Stimulated activated CD8-positive, alpha-beta memory T cell treated with anti-CD3 and anti-CD28 coated beads, Interleukin-2, amount 100 ng/mL, for 1 hour (primary cell): ENCODE results near the gene SAA2.
"Not testable (repeated sequence)": the region's sequence is repeated elsewhere in the genome, so short reads cannot be mapped to it uniquely, and the experiment has no call there.

Experiments used
- DNase-seq, 2 donors: peaks; one replicate each; pipeline ENCODE4 v3.0.0-alpha.2; 2020; ENCODE audit warnings: low read depth in 2 of 2

SAA2 gene

DNA sequence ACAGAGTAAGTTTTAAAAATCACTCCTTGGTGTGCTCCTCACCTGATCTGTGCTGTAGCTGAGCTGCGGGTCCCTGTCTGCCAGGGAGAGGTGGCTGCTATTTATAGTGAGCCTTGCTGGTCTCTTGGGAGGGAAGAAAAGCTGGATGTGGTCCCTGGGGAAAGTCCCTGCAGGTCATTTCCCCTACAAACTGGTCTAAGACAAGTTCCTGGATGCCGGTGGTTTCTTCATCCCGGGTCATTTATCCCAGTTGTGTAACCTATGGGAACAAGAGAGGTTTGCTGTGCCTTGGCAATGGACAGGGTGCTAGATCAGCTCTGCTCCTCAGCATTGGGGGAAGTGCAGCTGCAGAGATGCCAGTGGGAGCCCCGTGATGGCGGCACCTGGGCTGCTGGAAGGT, at the start of gene SAA2:
Gene SAA2, minus strand, starts transcription at position 108 of the 400 bp plus-strand sequence. CDS start 657 bp downstream, outside the sequence.
- DNase-seq = no peak

GRCh38 chr11:18295316-18295715, 46.8 kb upstream of the SAA2 start:
- no peak for DNase-seq

DNA sequence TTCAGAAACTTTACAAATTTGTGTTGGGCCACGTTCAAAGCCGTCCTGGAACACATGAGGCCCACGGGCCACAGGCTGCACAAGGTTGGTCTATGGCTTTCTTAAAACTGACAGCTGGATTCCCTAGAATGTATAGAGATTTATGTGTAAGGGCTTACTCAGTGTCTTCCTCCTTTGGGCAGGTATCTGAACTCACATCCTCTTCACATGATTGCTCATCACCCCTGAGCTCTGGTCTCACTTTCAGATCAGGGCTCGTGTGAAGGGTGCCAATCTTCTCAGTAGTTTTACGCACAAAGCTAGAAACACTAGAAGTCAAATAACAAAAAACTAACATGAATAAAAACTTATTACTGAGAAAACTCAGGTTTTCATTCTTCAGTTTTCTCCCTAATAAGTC, 46.4 kb upstream of the SAA2 start:
- DNase-seq = no peak

DNA sequence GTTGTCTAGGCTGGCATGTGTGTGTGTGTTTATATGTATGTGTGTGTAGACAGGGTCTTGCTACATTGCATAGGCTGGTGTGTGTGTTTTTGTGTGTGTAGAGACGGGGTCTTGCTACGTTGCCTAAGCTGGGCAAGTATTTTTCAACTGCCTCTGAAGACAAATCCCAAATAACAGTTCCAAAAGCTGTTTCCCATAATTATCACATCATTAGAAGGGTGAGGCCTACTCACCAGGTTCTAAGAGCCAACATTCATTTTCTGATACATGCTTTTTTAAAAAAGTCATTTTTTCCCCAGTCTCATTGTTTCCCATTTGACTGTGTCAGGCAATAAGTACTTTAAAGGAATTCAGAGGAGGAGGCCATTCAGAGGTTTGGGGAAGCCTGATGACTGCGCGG, 40.4 kb upstream of the SAA2 start:
- DNase-seq = no peak

DNA sequence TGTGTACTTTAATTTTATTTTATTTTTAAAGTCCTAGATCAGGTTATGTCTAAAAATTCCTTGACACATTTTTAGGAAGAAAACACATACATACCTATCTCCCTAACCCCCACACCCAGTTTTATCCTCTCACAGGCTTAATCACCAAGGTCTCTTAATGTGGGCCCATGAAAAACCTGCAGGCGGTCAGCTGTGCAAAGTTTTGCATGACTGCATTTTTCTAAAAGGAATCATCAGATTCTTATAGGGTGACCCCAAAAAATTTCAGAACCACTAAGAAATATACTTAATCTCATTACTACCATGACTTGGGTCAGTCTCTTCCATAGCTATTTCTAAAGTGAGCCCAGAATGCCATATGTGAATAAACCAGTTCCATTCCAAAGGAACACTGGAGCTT, 37.4 kb upstream of the SAA2 start:
- DNase-seq = no peak

- DNase-seq = no peak
These were observed 34.2 kb upstream of the SAA2 start for GRCh38 chr11:18282626-18283025.

DNA sequence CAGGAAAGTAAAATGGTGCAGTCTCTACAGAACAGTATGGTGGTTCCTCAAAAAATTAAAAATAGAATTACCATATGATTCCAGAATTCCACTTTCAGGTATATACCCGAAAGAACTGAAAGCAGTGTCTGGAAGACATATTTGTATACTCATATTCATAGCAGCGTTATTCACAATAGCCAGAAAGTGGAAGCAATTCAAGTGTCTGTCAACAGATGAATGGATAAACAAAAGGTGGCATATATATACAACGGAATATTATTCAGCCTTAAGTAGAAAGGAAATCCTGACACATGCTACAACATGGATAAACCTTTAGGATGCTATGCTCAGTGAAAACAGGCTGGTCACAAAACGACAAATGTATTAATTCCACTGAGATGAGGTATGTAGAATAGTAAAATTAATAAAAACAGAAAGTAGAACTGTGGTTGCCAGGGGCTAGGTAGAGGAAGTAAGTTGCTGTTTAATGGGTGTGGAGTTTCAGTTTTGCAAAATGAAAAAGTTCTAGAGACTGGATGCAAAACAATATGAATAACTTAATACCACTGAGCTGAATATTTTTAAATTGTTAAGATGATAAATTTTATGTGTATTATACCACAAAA, 32.1 kb upstream of the SAA2 start:
- no peak for DNase-seq

DNA sequence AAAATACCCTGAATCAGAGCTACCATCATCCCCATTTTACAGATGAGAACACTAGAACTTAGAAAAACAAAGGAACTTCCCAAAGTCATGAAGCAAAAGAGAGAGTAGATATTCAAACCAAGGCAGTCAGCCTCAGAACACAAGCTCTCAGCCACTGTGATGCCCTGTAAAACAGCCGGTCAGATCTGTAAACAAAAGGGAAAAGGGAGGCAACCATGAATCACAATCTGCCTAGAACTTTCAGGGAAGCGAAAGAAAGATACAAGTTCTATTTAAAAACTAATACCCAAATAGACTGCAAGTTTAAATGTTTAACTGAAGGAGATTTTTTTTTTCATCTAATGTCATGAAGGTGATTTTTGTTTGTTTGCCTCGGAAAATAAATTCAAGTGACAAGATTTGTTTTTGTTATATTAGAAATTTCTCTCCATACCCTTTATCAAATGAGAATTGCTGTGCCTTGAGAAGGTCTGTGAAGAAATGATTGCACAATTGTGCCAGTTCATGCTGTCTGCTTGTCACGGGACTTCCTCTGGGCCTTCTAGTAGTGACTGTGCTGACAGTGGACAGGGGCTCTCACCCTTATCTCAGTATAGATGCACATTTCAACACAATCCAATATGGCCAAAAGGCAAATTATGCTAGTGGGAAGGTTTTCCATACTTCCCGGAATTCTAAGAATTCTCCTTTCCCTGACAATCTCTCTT, 29.2 kb upstream of the SAA2 start:
- DNase-seq = no peak

- no peak for DNase-seq
These were observed 22.7 kb upstream of the SAA2 start for GRCh38 chr11:18271206-18271605.

DNA sequence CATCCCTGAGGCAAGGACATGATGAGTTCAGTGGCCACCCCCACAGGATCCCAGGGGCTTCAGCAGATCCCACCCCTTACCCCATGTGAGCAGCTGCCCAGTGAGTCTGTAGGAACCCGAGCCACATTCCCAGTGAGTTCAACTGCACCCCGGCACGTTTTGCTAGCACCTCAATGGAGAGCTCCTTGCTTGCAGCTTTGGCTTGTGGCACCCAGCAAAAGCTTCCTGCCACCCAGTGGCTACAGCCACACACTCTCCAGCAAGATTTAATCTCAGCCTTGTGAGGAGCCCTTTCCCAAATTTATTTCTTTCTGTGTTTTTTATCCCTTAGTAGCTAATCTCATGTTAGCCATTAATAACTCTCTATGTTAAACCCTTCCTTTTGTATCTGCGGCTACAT, 21.6 kb upstream of the SAA2 start:
- no peak for DNase-seq

- not testable (repeated sequence) for DNase-seq
These were observed 20.8 kb upstream of the SAA2 start for GRCh38 chr11:18269252-18269651.

- DNase-seq = not testable (repeated sequence)
These were observed 19.1 kb upstream of the SAA2 start for GRCh38 chr11:18267335-18268133.

DNA sequence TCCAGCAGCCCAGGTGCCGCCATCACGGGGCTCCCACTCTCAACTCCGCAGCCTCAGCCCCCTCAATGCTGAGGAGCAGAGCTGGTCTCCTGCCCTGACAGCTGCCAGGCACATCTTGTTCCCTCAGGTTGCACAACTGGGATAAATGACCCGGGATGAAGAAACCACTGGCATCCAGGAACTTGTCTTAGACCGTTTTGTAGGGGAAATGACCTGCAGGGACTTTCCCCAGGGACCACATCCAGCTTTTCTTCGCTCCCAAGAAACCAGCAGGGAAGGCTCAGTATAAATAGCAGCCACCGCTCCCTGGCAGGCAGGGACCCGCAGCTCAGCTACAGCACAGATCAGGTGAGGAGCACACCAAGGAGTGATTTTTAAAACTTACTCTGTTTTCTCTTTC, 17.5 kb upstream of the SAA2 start, which contains the start of gene SAA1:
Gene SAA1, plus strand, starts transcription at position 316 of the 400 bp plus-strand sequence. CDS start 624 bp downstream, outside the sequence.
- DNase-seq = no peak

DNA sequence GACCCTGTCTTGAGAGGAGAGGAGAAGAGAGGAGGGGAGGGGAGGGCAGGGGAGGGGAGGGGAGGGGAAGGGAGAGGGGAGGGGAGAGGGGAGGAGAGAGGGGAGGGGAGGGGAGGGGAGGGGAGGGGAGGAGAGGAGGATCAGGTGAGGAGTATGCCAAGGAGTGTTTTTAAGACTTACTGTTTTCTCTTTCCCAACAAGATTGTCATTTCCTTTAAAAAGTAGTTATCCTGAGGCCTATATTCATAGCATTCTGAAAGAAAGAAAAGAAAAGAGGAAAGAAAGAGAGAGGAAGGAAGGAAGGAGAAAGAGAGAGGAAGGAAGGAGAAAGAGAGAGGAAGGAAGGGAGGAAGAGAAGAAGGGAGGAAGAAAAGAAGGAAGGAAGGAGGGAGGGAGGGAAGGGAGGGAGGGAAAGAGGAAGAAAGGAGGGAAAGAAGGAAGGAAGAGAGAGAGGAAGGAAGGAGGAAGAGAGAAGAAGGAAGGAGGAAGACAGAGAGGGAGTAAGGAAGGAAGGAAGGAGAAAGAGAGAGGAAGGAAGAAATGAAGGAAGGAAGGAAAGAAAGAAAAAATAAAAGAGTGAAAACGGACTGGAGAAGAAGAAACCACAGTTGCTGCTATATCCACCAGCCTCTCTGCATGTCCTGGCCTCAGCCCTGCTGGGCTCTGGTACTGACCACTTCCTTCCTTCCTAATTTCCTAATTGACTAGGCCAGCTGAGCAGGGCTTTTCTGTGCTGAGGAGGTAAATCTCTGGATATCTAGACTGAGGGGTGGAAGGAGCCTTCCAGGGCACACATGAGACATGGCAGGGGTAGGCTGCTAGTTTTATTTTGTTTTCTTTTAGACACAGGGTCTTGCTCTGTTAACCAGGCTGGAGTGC, 16.4 kb upstream of the SAA2 start:
- no peak for DNase-seq

DNA sequence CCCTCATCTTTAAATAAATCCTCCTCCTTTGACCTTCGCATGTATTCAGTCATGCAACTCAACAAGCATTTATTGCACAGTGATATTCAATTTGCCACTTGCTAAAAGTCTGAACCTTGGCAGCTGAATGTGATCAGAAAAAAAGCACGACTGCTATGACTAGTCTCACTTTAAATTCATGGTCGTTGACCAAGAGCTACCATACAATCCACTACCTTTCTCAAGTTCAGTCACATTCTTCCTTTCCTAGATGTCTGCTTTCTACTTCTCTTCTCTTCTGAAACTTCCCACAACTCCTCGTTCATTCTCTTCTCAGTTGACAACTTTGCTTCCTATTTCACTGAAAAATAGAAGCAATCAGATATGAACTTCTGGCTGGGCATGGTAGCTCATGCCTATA, 15.6 kb upstream of the SAA2 start:
- DNase-seq = no peak

GRCh38 chr11:18262681-18263350, 14.3 kb upstream of the SAA2 start:
- not testable (repeated sequence) for DNase-seq

- DNase-seq = no peak
These were observed 13.3 kb upstream of the SAA2 start for GRCh38 chr11:18261721-18262120.

- DNase-seq = no peak
These were observed 10.8 kb upstream of the SAA2 start for GRCh38 chr11:18259259-18259658.

GRCh38 chr11:18254781-18255361, 6.4 kb upstream of the SAA2 start:
- DNase-seq = no peak

GRCh38 chr11:18253778-18254338, 5.4 kb upstream of the SAA2 start:
- no peak for DNase-seq
